Kidney epithelial cell (primary cell): ENCODE results near the gene CD4. TPM values are rescaled to one million over a fixed set of nuclear protein-coding genes. Genes with fewer than 3 reads are reported as not detected.
A peak's percentile ranks its signal among the peaks of the same experiment; 100 is the strongest.

ENCODE experiments used
- DNase-seq: peaks from one replicate; pipeline ENCODE4 v3.0.0-alpha.2; 2010; ENCODE audit warnings: low read depth
- H3K27me3 ChIP-seq: 2 replicates; pipeline ENCODE4 v1.6.0; 2011; ENCODE audit warnings: low read length; ENCODE audit not compliant: control insufficient read depth, insufficient read depth
- H3K36me3 ChIP-seq: 2 replicates; pipeline ENCODE4 v1.5.1; 2011; ENCODE audit warnings: low read length; ENCODE audit not compliant: control insufficient read depth, insufficient read depth
- H3K4me3 ChIP-seq: 2 replicates; pipeline ENCODE4 v1.5.1; 2011; ENCODE audit warnings: low read depth, mild to moderate bottlenecking, control low read depth, low read length
- CTCF ChIP-seq: IDR thresholded peaks from 2 replicates; pipeline ENCODE4 v1.5.1; 2011; ENCODE audit warnings: mild to moderate bottlenecking, moderate library complexity, low read length, control low read depth, inconsistent platforms; ENCODE audit not compliant: insufficient read depth, poor library complexity, severe bottlenecking
- total RNA-seq: library from RNA; depleted of rRNA; stranded (reverse); fragments of >200 nt; gene quantifications from 2 replicates; pipeline ENCODE4 v1.2.3, GENCODE V29; 2015

The CD4 gene
- total RNA-seq, 1 donor from 2014 or later, result 0.08 TPM

- H3K4me3 ChIP-seq, result no peak overlapping the region
- no peaks in the 10 kb centered on the region for H3K27me3 ChIP-seq
- DNase-seq, result no peak
- H3K36me3 ChIP-seq, result peaks cover 6% of the 10 kb centered on the region
- TF ChIP-seq CTCF, result no peak
Measured at GRCh38 chr12:6843118-6843902, 54.0 kb downstream of the CD4 start.

- no peak for DNase-seq
- Histone ChIP-seq H3K27me3 (no peaks in the 10 kb centered on the region), H3K36me3 (peaks cover 4% of the 10 kb centered on the region), H3K4me3 (no peak overlapping the region)
- TF ChIP-seq CTCF, result no peak
Measured at GRCh38 chr12:6845395-6845794, 56.1 kb downstream of the CD4 start.

GRCh38 chr12:6846316-6846869, 57.1 kb downstream of the CD4 start:
- no peak overlapping the region for H3K4me3 ChIP-seq
- DNase-seq, result no peak
- TF ChIP-seq CTCF, result no peak
- H3K27me3 ChIP-seq, result no peaks in the 10 kb centered on the region
- peaks cover 4% of the 10 kb centered on the region for H3K36me3 ChIP-seq

- H3K4me3 ChIP-seq, result no peak overlapping the region
- H3K36me3 ChIP-seq, result peaks cover 4% of the 10 kb centered on the region
- TF ChIP-seq CTCF, result no peak
- DNase-seq, result no peak
- no peaks in the 10 kb centered on the region for H3K27me3 ChIP-seq
Measured at GRCh38 chr12:6847676-6848075, 58.3 kb downstream of the CD4 start.

GRCh38 chr12:6849427-6849826, 60.1 kb downstream of the CD4 start:
- no peak for DNase-seq
- no peak for TF ChIP-seq CTCF
- peaks cover 4% of the 10 kb centered on the region for H3K36me3 ChIP-seq
- H3K27me3 ChIP-seq, result no peaks in the 10 kb centered on the region
- H3K4me3 ChIP-seq, result no peak overlapping the region

- DNase-seq, result no peak
- H3K27me3 ChIP-seq, result no peaks in the 10 kb centered on the region
- peaks cover 4% of the 10 kb centered on the region for H3K36me3 ChIP-seq
- peak overlapping the region; percentile 95 for H3K4me3 ChIP-seq
- no peak for TF ChIP-seq CTCF
Measured at GRCh38 chr12:6849976-6850560, 60.7 kb downstream of the CD4 start.
